Astrocyte (in vitro differentiated cells and primary cell): ENCODE results near the gene GPR15. TPM values are rescaled to one million over a fixed set of nuclear protein-coding genes. Genes with fewer than 3 reads are reported as not detected.

Experiments
- DNase-seq: peaks from one replicate; pipeline ENCODE4 v3.0.0-alpha.2; 2010; ENCODE audit warnings: low read depth
- FAIRE-seq: peaks from 2 replicates; lab custom pipeline; 2011; peaks lifted over from hg19 to GRCh38; lab: Jason Lieb, UNC
- H2AFZ ChIP-seq: 2 replicates; pipeline ENCODE4 v1.6.0; 2012; ENCODE audit warnings: low read depth, low read length, inconsistent platforms
- H3K27ac ChIP-seq: 2 replicates; pipeline ENCODE4 v1.5.1; 2011; ENCODE audit warnings: low read depth, low read length, inconsistent platforms
- H3K27me3 ChIP-seq: 2 replicates; pipeline ENCODE4 v1.6.0; 2011; ENCODE audit warnings: low read length, inconsistent platforms; ENCODE audit not compliant: insufficient read depth
- H3K36me3 ChIP-seq: 2 replicates; pipeline ENCODE4 v1.5.1; 2011; ENCODE audit warnings: low read length, inconsistent platforms; ENCODE audit not compliant: insufficient read depth
- H3K4me1 ChIP-seq: 2 replicates; pipeline ENCODE4 v1.5.1; 2011; ENCODE audit warnings: low read length, inconsistent platforms; ENCODE audit not compliant: insufficient read depth
- H3K4me2 ChIP-seq: 2 replicates; pipeline ENCODE4 v1.6.0; 2012; ENCODE audit warnings: low read length, inconsistent platforms
- H3K4me3 ChIP-seq: 2 replicates; pipeline ENCODE4 v1.5.1; 2011; ENCODE audit warnings: low read depth, mild to moderate bottlenecking, low read length, inconsistent platforms; ENCODE audit not compliant: insufficient read depth
- H3K79me2 ChIP-seq: 2 replicates; pipeline ENCODE4 v1.6.0; 2012; ENCODE audit warnings: mild to moderate bottlenecking, low read length, inconsistent platforms; ENCODE audit not compliant: insufficient read depth
- H3K9ac ChIP-seq: 2 replicates; pipeline ENCODE4 v1.6.0; 2012; ENCODE audit warnings: mild to moderate bottlenecking, low read length, inconsistent platforms
- H3K9me3 ChIP-seq: 2 replicates; pipeline ENCODE4 v1.5.1; 2012; ENCODE audit warnings: low read depth, mild to moderate bottlenecking, low read length, inconsistent platforms; ENCODE audit not compliant: insufficient read depth
- H4K20me1 ChIP-seq: 2 replicates; pipeline ENCODE4 v1.6.0; 2012; ENCODE audit warnings: low read length, inconsistent platforms; ENCODE audit not compliant: insufficient read depth
- H3K27ac Mint-ChIP-seq: one replicate; pipeline ENCODE4 v1.8.0; 2021; ENCODE audit warnings: mild to moderate bottlenecking, mixed read lengths; ENCODE audit not compliant: unreplicated experiment
- H3K27me3 Mint-ChIP-seq: one replicate; pipeline ENCODE4 v1.8.0; 2021; ENCODE audit warnings: low read depth, mixed read lengths; ENCODE audit not compliant: unreplicated experiment
- H3K36me3 Mint-ChIP-seq: one replicate; pipeline ENCODE4 v1.8.0; 2021; ENCODE audit warnings: low read depth, mixed read lengths; ENCODE audit not compliant: unreplicated experiment
- H3K4me1 Mint-ChIP-seq: one replicate; pipeline ENCODE4 v1.8.0; 2021; ENCODE audit warnings: low read depth, mixed read lengths; ENCODE audit not compliant: unreplicated experiment
- H3K4me3 Mint-ChIP-seq: one replicate; pipeline ENCODE4 v1.8.0; 2021; ENCODE audit warnings: mild to moderate bottlenecking, moderate library complexity, mixed read lengths; ENCODE audit not compliant: unreplicated experiment
- H3K9me3 Mint-ChIP-seq: one replicate; pipeline ENCODE4 v1.8.0; 2021; ENCODE audit warnings: mild to moderate bottlenecking, mixed read lengths; ENCODE audit not compliant: unreplicated experiment
- CTCF ChIP-seq: IDR thresholded peaks from 2 replicates; pipeline ENCODE4 v1.5.1; 2011; ENCODE audit warnings: low read depth, mild to moderate bottlenecking, inconsistent platforms, low read length, moderate library complexity; ENCODE audit not compliant: insufficient read depth
- EZH2 ChIP-seq: IDR thresholded peaks from 2 replicates; pipeline ENCODE4 v1.6.1; 2012; ENCODE audit warnings: mild to moderate bottlenecking, low read length, inconsistent platforms; ENCODE audit not compliant: insufficient read depth
- total RNA-seq: library from RNA; stranded (reverse); gene quantifications from 2 replicates; pipeline ENCODE4 v1.2.1, GENCODE V29; 2021

Gene GPR15
- total RNA-seq, 1 donor from 2014 or later: not detected

DNA sequence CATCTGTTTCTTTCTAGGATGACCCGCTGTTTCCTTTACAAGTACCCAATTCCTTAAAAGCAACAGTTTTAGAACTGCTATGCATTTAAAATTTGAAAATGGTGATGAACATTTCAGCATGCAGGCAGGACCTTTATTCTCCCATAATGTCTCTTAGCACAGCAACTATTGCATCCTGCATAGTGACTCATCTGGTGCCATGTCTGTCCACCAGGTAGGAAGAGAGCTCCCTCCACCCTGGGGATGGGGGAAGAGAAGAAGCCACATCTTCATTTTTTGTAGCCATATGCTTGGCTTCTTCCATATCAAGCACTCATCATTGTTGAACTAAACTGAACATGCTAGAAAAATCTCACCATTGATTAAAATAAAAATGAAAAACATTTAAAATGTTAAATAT is 9.9 kb downstream of the GPR15 start:
- no peak overlapping the region for H3K4me2 ChIP-seq
- Mint-ChIP-seq H3K36me3 (no peaks in the 10 kb centered on the region), H3K9me3 (no peaks in the 10 kb centered on the region), H3K4me1 (no peaks in the 10 kb centered on the region), H3K4me3 (no peak overlapping the region), H3K27ac (no peak overlapping the region), H3K27me3 (no peaks in the 10 kb centered on the region)
- no peak overlapping the region for H3K27ac ChIP-seq
- no peak overlapping the region for H3K9ac ChIP-seq
- FAIRE-seq (no peak), DNase-seq (no peak)
- no peaks in the 10 kb centered on the region for H3K79me2 ChIP-seq
- no peaks in the 10 kb centered on the region for H4K20me1 ChIP-seq
- H3K4me1 ChIP-seq: no peaks in the 10 kb centered on the region
- H3K27me3 ChIP-seq: no peaks in the 10 kb centered on the region
- no peaks in the 10 kb centered on the region for H3K36me3 ChIP-seq
- no peak overlapping the region for H3K4me3 ChIP-seq
- no peaks in the 10 kb centered on the region for H3K9me3 ChIP-seq
- TF ChIP-seq CTCF: no peak
- TF ChIP-seq EZH2: no peak
- no peak overlapping the region for H2AFZ ChIP-seq

DNA sequence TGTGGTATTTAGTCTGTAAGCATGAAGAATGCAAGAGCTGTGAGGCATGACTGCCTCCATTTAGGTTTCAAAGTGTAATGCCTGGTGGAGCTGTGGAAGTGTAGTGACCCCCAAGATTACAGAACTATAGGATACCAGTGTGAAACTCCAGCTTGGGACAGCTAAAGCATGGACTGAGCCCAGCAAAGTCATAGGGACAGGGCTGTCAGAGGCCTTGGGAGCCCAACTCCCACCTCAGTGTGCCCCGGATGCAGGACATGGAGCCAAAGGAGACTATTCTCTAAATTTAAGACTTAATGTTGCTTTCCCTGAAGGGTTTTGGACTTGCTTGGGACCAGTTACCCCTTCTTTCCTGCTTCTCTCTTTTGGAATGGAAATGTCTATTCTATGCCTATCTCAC is 10.8 kb downstream of the GPR15 start:
- no peak overlapping the region for H3K4me3 ChIP-seq
- H2AFZ ChIP-seq: no peak overlapping the region
- Mint-ChIP-seq H3K27me3 (no peaks in the 10 kb centered on the region), H3K9me3 (no peaks in the 10 kb centered on the region), H3K4me3 (no peak overlapping the region), H3K4me1 (no peaks in the 10 kb centered on the region), H3K36me3 (no peaks in the 10 kb centered on the region), H3K27ac (no peak overlapping the region)
- H3K27me3 ChIP-seq: no peaks in the 10 kb centered on the region
- no peaks in the 10 kb centered on the region for H4K20me1 ChIP-seq
- H3K4me2 ChIP-seq: no peak overlapping the region
- H3K4me1 ChIP-seq: no peaks in the 10 kb centered on the region
- no peaks in the 10 kb centered on the region for H3K79me2 ChIP-seq
- no peak overlapping the region for H3K9ac ChIP-seq
- H3K27ac ChIP-seq: no peak overlapping the region
- H3K36me3 ChIP-seq: no peaks in the 10 kb centered on the region
- no peak for DNase-seq
- H3K9me3 ChIP-seq: no peaks in the 10 kb centered on the region
- no peak for TF ChIP-seq CTCF
- TF ChIP-seq EZH2: no peak
- no peak for FAIRE-seq

- no peaks in the 10 kb centered on the region for H3K27me3 Mint-ChIP-seq
- FAIRE-seq (no peak), DNase-seq (no peak)
- H3K9me3 ChIP-seq: no peaks in the 10 kb centered on the region
- H2AFZ ChIP-seq: no peak overlapping the region
- no peak overlapping the region for H3K4me3 Mint-ChIP-seq
- no peak overlapping the region for H3K27ac ChIP-seq
- no peak overlapping the region for H3K27ac Mint-ChIP-seq
- H3K4me1 ChIP-seq: no peaks in the 10 kb centered on the region
- no peaks in the 10 kb centered on the region for H4K20me1 ChIP-seq
- no peak for TF ChIP-seq CTCF
- no peak for TF ChIP-seq EZH2
- H3K9me3 Mint-ChIP-seq: no peaks in the 10 kb centered on the region
- no peak overlapping the region for H3K4me2 ChIP-seq
- H3K27me3 ChIP-seq: no peaks in the 10 kb centered on the region
- no peak overlapping the region for H3K4me3 ChIP-seq
- H3K4me1 Mint-ChIP-seq: no peaks in the 10 kb centered on the region
- H3K36me3 Mint-ChIP-seq: no peaks in the 10 kb centered on the region
- no peak overlapping the region for H3K9ac ChIP-seq
- no peaks in the 10 kb centered on the region for H3K36me3 ChIP-seq
- no peaks in the 10 kb centered on the region for H3K79me2 ChIP-seq
Measured at GRCh38 chr3:98545940-98546339, 14.2 kb downstream of the GPR15 start.
